Measurements from ENCODE around the gene NFX1. TPM values are rescaled to one million over a fixed set of nuclear protein-coding genes. Genes with fewer than 3 reads are reported as not detected.
"Not testable (repeated sequence)": the region's sequence is repeated elsewhere in the genome, so short reads cannot be mapped to it uniquely, and the experiment has no call there.

The NFX1 gene
- total RNA-seq, 2 donors from 2014 or later, result 23.7 to 29.1 TPM

- Histone ChIP-seq H3K36me3 (no peaks in the 10 kb centered on the region), H3K4me1 (peaks cover 0 to 26% of the 10 kb centered on the region in 2 donors), H3K9me3 (no peaks in the 10 kb centered on the region), H3K27me3 (no peaks in the 10 kb centered on the region), H3K4me3 (no peak overlapping the region), H3K27ac (no peak overlapping the region)
- no peak for DNase-seq (ENCODE audit: low spot score)
- TF ChIP-seq, protein P1, sequence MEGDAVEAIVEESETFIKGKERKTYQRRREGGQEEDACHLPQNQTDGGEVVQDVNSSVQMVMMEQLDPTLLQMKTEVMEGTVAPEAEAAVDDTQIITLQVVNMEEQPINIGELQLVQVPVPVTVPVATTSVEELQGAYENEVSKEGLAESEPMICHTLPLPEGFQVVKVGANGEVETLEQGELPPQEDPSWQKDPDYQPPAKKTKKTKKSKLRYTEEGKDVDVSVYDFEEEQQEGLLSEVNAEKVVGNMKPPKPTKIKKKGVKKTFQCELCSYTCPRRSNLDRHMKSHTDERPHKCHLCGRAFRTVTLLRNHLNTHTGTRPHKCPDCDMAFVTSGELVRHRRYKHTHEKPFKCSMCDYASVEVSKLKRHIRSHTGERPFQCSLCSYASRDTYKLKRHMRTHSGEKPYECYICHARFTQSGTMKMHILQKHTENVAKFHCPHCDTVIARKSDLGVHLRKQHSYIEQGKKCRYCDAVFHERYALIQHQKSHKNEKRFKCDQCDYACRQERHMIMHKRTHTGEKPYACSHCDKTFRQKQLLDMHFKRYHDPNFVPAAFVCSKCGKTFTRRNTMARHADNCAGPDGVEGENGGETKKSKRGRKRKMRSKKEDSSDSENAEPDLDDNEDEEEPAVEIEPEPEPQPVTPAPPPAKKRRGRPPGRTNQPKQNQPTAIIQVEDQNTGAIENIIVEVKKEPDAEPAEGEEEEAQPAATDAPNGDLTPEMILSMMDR (IDR thresholded peaks at IDR 0.05), result no peak
Observed at GRCh38 chr9:33388110-33388994, 98.0 kb downstream of the NFX1 start.

DNA sequence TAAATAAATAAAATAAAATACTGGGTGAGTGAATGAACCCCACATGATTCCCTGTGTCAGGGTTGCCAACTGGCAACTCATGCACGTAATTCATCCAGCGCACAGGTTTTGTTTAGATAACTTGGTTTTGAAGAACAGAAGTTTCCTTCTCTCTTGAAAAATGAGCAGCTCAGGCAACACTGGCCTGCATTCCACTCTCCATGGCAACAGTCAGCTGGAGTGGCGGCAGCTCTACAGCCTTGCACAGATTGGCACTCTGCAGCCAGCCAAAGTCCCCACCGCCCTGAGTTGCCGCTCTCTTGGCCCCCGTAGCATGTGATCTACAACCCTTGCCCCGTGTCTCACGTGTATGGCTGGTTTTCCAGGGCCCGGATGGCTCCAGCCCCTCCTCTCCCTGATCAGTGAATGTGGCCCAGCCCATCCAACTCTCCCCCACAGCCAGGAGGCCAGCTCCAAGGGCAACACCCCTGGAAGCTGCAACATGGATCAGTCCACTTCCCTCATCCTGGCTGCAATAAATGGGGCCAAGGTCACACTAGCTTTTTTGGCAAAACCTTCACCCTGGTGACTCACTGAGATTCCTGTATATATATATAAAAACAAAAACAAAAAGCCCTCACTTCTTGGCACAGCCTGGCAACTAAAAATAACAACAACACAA, 100.9 kb downstream of the NFX1 start:
- not testable (repeated sequence) for H3K9me3 ChIP-seq, H3K4me3 ChIP-seq, H3K36me3 ChIP-seq, H3K27me3 ChIP-seq
- DNase-seq (ENCODE audit: low spot score), result peak; percentile 83
- Histone ChIP-seq H3K27ac (peak overlapping the region; percentile 82 to 95), H3K4me1 (peaks cover 0 to 38% of the 10 kb centered on the region in 2 donors)

- not testable (repeated sequence) for H3K4me3 ChIP-seq; DNase-seq (ENCODE audit: low spot score); H3K36me3 ChIP-seq; H3K27me3 ChIP-seq; H3K9me3 ChIP-seq
- H3K27ac ChIP-seq, result peak overlapping the region; percentile 82 to 95
- H3K4me1 ChIP-seq, result peaks cover 0 to 42% of the 10 kb centered on the region in 2 donors
Observed at GRCh38 chr9:33392591-33393021, 102.3 kb downstream of the NFX1 start.

DNA sequence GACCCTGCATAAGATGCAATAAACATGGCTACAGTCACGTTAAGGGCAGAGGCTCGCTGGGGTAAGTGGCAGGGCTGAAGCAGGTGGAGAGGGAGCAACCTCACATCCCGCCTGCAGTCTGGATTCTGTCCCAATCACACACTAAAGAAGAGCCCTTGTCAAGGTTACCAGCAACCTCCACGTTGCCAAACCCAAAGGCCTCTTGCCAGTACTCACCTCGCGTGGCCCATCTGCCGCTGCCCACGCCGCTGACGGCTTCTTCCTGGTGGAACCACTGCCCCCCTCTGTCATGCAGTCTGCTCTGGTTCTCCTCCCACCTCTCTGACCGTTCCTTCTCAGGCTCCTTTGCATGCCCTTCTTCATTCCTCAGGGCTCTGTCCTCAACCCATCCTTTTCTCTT, 103.3 kb downstream of the NFX1 start:
- no peaks in the 10 kb centered on the region for H3K9me3 ChIP-seq
- H3K27ac ChIP-seq, result peak overlapping the region; percentile 82 to 95
- no peak overlapping the region for H3K4me3 ChIP-seq
- H3K4me1 ChIP-seq, result peaks cover 0 to 44% of the 10 kb centered on the region in 2 donors
- TF ChIP-seq, protein P1 (IDR thresholded peaks at IDR 0.05), result no peak
- no peaks in the 10 kb centered on the region for H3K36me3 ChIP-seq
- no peaks in the 10 kb centered on the region for H3K27me3 ChIP-seq
- DNase-seq (ENCODE audit: low spot score), result no peak

GRCh38 chr9:33393986-33394385, 103.7 kb downstream of the NFX1 start:
- H3K27ac ChIP-seq, result peak overlapping the region; percentile 82 to 95
- not testable (repeated sequence) for H3K27me3 ChIP-seq; DNase-seq (ENCODE audit: low spot score); H3K4me3 ChIP-seq; H3K36me3 ChIP-seq; H3K9me3 ChIP-seq
- peaks cover 0 to 44% of the 10 kb centered on the region in 2 donors for H3K4me1 ChIP-seq

DNA sequence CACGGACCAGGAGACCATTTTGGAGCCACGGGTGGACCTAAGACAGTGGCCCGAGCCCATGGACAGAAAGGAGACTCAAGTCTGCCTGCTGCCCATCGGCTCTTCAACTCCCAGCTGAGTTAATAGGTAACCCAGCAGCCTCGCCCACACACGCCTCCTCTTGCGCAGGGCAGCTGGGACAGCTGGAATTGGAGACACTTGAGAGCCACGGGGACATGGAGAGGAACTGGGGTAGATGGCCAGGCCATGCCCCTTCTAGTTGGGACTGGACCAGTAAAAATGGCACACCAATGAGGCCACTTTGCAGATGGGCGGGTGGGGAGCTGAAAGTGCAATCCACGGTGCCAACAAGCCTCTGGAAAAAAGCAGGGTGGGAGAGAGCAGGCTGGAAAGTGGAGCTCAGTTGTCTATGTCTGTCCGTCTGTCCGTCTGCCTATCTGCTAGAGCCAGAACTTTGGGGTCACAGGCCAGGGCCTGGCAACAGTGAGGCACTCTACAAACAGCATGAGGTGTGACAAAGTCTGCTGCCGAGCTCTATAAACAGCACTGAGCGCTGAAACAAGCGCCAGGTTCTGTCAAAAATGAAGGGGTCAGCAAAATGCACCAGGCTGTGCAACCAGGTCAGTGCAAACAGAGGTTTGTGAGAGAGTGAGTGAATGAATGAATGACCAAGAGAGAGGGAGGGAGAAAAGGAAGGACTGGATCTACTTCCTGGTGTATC, 105.0 kb downstream of the NFX1 start:
- Histone ChIP-seq H3K27ac (peak overlapping the region; percentile 82 to 95), H3K4me1 (peaks cover 0 to 56% of the 10 kb centered on the region in 2 donors)
- not testable (repeated sequence) for H3K4me3 ChIP-seq; H3K9me3 ChIP-seq; DNase-seq (ENCODE audit: low spot score); H3K36me3 ChIP-seq; H3K27me3 ChIP-seq

GRCh38 chr9:33397801-33398200, 107.5 kb downstream of the NFX1 start:
- not testable (repeated sequence) for DNase-seq (ENCODE audit: low spot score); H3K27ac ChIP-seq; H3K4me3 ChIP-seq; H3K36me3 ChIP-seq; H3K9me3 ChIP-seq; H3K27me3 ChIP-seq
- peaks cover 0 to 48% of the 10 kb centered on the region in 2 donors for H3K4me1 ChIP-seq

GRCh38 chr9:33399047-33399446, 108.7 kb downstream of the NFX1 start:
- H3K27ac ChIP-seq, result peak overlapping the region; percentile 85 to 86
- DNase-seq (ENCODE audit: low spot score); H3K36me3 ChIP-seq; H3K4me3 ChIP-seq; H3K9me3 ChIP-seq; H3K27me3 ChIP-seq: not testable (repeated sequence)
- peaks cover 0 to 52% of the 10 kb centered on the region in 2 donors for H3K4me1 ChIP-seq

DNA sequence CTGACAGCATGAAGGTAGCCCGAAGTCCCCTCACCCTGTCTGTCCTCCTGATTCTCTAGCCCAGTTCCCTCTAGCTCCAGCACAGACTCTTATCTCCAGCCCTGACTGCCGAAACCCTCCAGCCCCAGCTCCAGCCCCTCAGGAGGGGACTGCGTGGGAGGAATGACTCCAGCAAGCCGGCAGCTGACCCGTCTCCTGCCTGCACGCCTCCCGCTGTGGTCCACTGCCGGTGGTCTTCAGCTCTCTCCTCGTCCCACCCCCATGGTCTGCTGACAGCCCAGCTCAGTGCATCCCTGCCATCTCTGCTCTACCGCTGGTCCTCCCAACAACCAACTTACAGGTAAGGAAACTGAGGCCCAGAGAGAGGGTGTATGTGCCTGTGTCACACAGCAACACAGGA, 111.5 kb downstream of the NFX1 start:
- H3K27me3 ChIP-seq; H3K36me3 ChIP-seq; DNase-seq (ENCODE audit: low spot score); H3K9me3 ChIP-seq: not testable (repeated sequence)
- Histone ChIP-seq H3K4me3 (peak overlapping the region; percentile 41 to 49), H3K27ac (peak overlapping the region; percentile 85 to 86), H3K4me1 (peaks cover 0 to 57% of the 10 kb centered on the region in 2 donors)

DNA sequence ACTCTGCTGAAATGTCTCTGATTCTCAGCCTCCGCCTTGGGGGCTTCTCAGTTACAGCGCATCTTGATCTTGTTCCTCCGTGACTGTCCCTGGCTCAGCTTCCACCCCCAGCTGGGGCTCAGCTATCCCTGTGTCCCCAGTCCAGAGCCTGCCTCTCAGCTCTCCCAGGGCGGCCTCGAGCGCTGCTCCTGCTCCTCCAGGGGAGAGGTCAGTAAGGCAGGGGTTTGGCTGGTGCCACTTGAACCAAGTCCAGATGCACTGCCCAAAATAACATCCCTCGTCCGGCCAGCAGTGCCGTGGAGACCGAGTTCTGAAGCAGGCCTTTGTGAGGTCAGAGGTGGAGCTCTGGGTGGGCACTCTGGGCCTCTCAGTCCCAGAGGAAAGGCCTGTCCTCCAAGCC, 112.1 kb downstream of the NFX1 start, which contains the start of gene AQP7:
Gene AQP7 (minus strand): TSS at position 198 of the 400 bp plus-strand sequence. CDS start 1,306 bp downstream, outside the sequence.
- peak within 1 kb of the TSS; percentile 41 to 49 for H3K4me3 ChIP-seq
- peaks cover 0 to 56% of the 10 kb centered on the region in 2 donors for H3K4me1 ChIP-seq
- not testable (repeated sequence) for H3K9me3 ChIP-seq, H3K27me3 ChIP-seq, H3K36me3 ChIP-seq
- H3K27ac ChIP-seq, result peak within 1 kb of the TSS; percentile 85 to 86
- DNase-seq (ENCODE audit: low spot score), result peak; percentile 70
